ENCODE measurements around the gene GARNL3.

Gene GARNL3

GRCh38 chr9:127233989-127234388 is 30.6 kb upstream of the GARNL3 start:
- no peak for DNase-seq

- DNase-seq: no peak
These were observed 26.8 kb upstream of the GARNL3 start for GRCh38 chr9:127237801-127238200.

- DNase-seq: no peak
These were observed 23.2 kb upstream of the GARNL3 start for GRCh38 chr9:127241354-127241753.

- peak; percentile 99 for DNase-seq
These were observed 19.7 kb upstream of the GARNL3 start for GRCh38 chr9:127244609-127245601.

GRCh38 chr9:127245637-127246164 is 18.9 kb upstream of the GARNL3 start:
- DNase-seq: no peak

GRCh38 chr9:127248241-127248640 is 16.3 kb upstream of the GARNL3 start:
- no peak for DNase-seq

GRCh38 chr9:127249877-127250276 is 14.7 kb upstream of the GARNL3 start:
- no peak for DNase-seq

GRCh38 chr9:127250896-127251391 is 13.6 kb upstream of the GARNL3 start:
- DNase-seq: no peak

- DNase-seq: no peak
These were observed 11.9 kb upstream of the GARNL3 start for GRCh38 chr9:127252410-127253318.

GRCh38 chr9:127253446-127253845 is 11.1 kb upstream of the GARNL3 start:
- no peak for DNase-seq

- DNase-seq: no peak
These were observed 8.9 kb upstream of the GARNL3 start for GRCh38 chr9:127255692-127256091.

GRCh38 chr9:127256324-127256723 is 8.2 kb upstream of the GARNL3 start:
- no peak for DNase-seq

- no peak for DNase-seq
These were observed 5.7 kb upstream of the GARNL3 start for GRCh38 chr9:127258606-127259471.

- no peak for DNase-seq
These were observed 2.0 kb upstream of the GARNL3 start for GRCh38 chr9:127262602-127263001.

- no peak for DNase-seq
These were observed 1.3 kb upstream of the GARNL3 start for GRCh38 chr9:127263237-127263636.

GRCh38 chr9:127263664-127264063 is 910 bp upstream of the GARNL3 start:
- no peak for DNase-seq

GRCh38 chr9:127267793-127268525 is 3.4 kb downstream of the GARNL3 start:
- DNase-seq: no peak

GRCh38 chr9:127269449-127269848 is 4.9 kb downstream of the GARNL3 start:
- DNase-seq: no peak

- no peak for DNase-seq
These were observed 8.8 kb downstream of the GARNL3 start for GRCh38 chr9:127273326-127273725.

GRCh38 chr9:127277099-127277498 is 12.5 kb downstream of the GARNL3 start:
- DNase-seq: no peak

- DNase-seq: no peak
These were observed 13.2 kb downstream of the GARNL3 start for GRCh38 chr9:127277770-127278169.

All from stimulated activated CD4-positive, alpha-beta T cell treated with anti-CD3 and anti-CD28 coated beads, Interleukin-15, amount 100 ng/mL, for 24 hours (primary cell).